Activated naive CD8-positive, alpha-beta T cell treated with anti-CD3 and anti-CD28 coated beads, Interleukin-2, amount 50 U/mL, for 24 hours (primary cell): ENCODE measurements around the gene ETV6.

Experiments used
- ATAC-seq: fragments of 150-1000 bp; cut with Tn5 transposase; one replicate; pipeline ENCODE4 v1.10.0; 2021
- DNase-seq: peaks from one replicate; pipeline ENCODE4 v3.0.0; 2021
- H3K27ac Mint-ChIP-seq: one replicate; pipeline ENCODE4 v1.8.0; 2021; ENCODE audit warnings: mild to moderate bottlenecking, mixed read lengths
- H3K27me3 Mint-ChIP-seq: one replicate; pipeline ENCODE4 v1.8.0; 2021; ENCODE audit warnings: mixed read lengths
- H3K36me3 Mint-ChIP-seq: one replicate; pipeline ENCODE4 v1.8.0; 2021; ENCODE audit warnings: low read depth, mixed read lengths
- H3K4me1 Mint-ChIP-seq: one replicate; pipeline ENCODE4 v1.8.0; 2021; ENCODE audit warnings: mixed read lengths
- H3K4me3 Mint-ChIP-seq: one replicate; pipeline ENCODE4 v1.8.0; 2021; ENCODE audit warnings: mild to moderate bottlenecking, moderate library complexity, mixed read lengths
- H3K9me3 Mint-ChIP-seq: one replicate; pipeline ENCODE4 v1.8.0; 2021; ENCODE audit warnings: mixed read lengths

Gene ETV6

DNA sequence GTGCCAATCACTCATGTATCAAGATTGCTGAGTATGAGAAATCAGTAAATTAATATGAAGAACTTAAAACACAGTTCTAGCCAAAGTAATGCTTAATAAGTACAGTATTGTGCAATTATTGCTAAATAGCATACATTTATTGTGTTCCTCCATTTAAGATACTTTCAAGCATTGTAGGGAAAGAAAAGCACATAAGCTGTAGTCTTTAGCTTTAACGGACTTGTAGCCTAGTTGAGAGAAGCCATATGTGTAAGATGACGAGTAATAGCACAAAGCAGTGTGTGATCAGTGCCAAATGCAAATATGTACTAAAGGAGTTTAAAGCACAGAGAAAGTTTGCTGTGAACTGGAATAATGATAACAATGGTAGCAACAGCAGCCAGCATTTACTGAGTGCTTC lies 38.1 kb downstream of the ETV6 start:
- Mint-ChIP-seq H3K27ac (no peak overlapping the region), H3K27me3 (no peaks in the 10 kb centered on the region), H3K36me3 (peaks cover 7% of the 10 kb centered on the region), H3K4me3 (no peak overlapping the region), H3K4me1 (peaks cover 36% of the 10 kb centered on the region), H3K9me3 (no peaks in the 10 kb centered on the region)
- ATAC-seq (no peak), DNase-seq (no peak)

DNA sequence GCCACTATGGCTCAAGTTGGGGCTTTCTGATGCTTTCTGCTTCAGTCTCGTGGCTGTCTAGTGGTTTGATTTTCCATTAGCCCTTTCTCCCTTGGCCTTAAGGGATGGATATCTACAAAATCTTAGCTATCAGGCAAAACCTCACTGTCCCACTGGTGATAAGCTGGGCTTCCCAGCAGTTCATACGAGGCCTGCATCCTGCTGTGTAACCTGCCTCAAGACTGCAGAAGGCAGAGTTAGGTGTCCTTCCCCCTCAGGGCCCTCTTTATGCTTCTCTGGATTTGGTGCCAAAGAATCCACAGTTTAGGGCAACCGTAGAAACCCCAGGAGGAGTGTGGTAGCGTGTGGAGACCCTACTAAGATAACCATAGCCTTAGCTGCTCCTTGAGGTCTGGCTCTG lies 38.9 kb downstream of the ETV6 start:
- Mint-ChIP-seq H3K9me3 (no peaks in the 10 kb centered on the region), H3K4me1 (peaks cover 30% of the 10 kb centered on the region), H3K36me3 (peaks cover 7% of the 10 kb centered on the region), H3K27ac (no peak overlapping the region), H3K27me3 (no peaks in the 10 kb centered on the region), H3K4me3 (no peak overlapping the region)
- DNase-seq (no peak), ATAC-seq (no peak)

DNA sequence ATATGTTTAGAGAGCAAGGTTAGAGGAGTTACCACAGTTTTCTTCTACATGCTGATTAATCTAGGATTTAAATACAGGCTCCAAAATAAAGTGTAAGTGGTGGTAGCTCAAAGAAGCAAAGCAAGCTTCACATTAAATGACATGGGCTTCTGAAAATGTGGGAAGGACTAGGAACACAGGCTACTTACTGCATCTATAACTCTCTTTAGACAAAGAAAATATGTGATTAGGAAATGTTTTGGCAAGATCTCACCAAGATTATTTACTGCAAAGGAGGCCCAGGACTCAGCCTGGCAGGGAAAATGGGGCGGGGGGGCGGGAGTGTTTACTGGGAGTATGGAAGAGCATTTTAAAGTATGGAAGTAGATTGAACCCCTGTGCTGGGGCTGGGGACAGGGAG lies 39.4 kb downstream of the ETV6 start:
- Mint-ChIP-seq H3K4me3 (no peak overlapping the region), H3K27me3 (no peaks in the 10 kb centered on the region), H3K4me1 (peaks cover 26% of the 10 kb centered on the region), H3K27ac (no peak overlapping the region), H3K9me3 (no peaks in the 10 kb centered on the region), H3K36me3 (peaks cover 7% of the 10 kb centered on the region)
- DNase-seq (no peak), ATAC-seq (no peak)

DNA sequence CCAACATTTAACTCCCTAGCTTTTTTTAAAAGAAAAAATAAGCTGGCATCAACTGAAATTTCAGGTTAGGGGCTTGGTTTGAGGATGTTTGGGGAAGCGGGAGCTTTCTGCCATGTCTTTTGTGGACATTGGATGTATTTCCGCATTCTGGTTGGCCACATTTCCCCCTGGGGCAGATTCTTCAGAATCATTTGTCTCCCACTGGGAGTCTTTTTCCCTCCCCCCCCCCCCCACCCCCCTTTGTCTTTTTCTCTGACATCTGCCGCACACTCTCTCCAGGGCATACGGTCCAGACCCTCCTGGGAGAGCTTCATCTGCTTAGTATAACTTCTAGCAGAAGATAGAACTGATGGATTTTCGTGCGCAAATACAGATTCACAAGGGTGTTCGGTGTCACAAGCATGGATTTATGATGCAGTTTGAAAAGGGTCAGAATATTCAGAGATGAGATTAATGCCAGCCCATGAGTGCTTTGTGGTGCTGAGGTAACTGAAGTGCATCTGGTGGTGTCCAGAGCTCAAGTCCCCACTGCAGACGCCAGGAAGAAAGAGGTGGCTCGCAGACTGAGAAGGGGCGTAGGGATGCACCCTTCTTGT lies 40.2 kb downstream of the ETV6 start:
- ATAC-seq (no peak), DNase-seq (no peak)
- Mint-ChIP-seq H3K27ac (no peak overlapping the region), H3K4me1 (peaks cover 21% of the 10 kb centered on the region), H3K4me3 (no peak overlapping the region), H3K27me3 (no peaks in the 10 kb centered on the region), H3K9me3 (no peaks in the 10 kb centered on the region), H3K36me3 (peaks cover 7% of the 10 kb centered on the region)

GRCh38 chr12:11693067-11693466 lies 43.6 kb downstream of the ETV6 start:
- DNase-seq (no peak), ATAC-seq (no peak)
- H3K4me3 Mint-ChIP-seq: no peak overlapping the region
- H3K4me1 Mint-ChIP-seq: peaks cover 21% of the 10 kb centered on the region
- no peaks in the 10 kb centered on the region for H3K9me3 Mint-ChIP-seq
- H3K36me3 Mint-ChIP-seq: peaks cover 7% of the 10 kb centered on the region
- H3K27ac Mint-ChIP-seq: no peak overlapping the region
- H3K27me3 Mint-ChIP-seq: no peaks in the 10 kb centered on the region

DNA sequence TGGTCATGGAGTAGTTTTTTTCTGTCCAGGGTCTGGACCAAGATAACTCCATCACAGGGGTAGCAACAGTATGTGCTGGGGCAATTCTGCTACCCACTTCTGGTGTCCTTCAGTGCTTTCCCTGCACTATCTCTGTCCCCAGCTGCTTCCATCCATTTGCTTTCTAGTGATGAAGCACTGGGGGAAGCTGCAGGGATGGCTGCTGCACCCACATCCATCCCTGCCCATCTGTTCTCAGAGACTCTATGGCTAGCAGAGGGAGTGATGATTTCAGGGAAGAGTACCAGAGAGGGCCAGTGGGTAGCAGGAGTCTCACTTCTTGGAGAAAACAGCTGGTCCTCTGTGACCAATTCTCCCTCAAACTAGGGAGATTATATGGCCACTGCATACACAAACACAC lies 44.1 kb downstream of the ETV6 start:
- ATAC-seq: no peak
- Mint-ChIP-seq H3K27ac (no peak overlapping the region), H3K27me3 (no peaks in the 10 kb centered on the region)

DNA sequence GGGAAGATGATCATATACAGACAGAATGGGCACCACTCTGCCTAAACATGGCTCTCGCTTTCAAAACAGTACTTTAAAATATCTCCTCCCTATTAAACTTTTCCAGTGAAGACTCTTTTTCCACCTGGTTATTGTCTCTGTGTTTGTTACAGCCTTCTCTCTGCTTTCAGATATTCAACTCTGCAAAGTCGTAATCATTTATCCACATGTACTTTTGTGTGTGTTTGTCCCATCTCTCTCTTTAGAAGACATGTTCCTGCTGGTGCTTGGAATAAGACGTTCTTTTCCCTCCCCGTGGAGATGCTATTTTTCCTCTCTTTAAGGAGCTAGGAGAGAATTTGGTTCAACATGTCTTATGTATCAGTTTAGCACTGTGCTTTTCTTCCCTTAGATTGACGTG lies 45.1 kb downstream of the ETV6 start:
- ATAC-seq (no peak), DNase-seq (no peak)
- H3K4me1 Mint-ChIP-seq: peaks cover 21% of the 10 kb centered on the region
- H3K27ac Mint-ChIP-seq: no peak overlapping the region
- peaks cover 7% of the 10 kb centered on the region for H3K36me3 Mint-ChIP-seq
- no peak overlapping the region for H3K4me3 Mint-ChIP-seq
- no peaks in the 10 kb centered on the region for H3K9me3 Mint-ChIP-seq
- no peaks in the 10 kb centered on the region for H3K27me3 Mint-ChIP-seq

More for the DNA sequence above, 44.1 kb downstream of the ETV6 start:
- H3K9me3 Mint-ChIP-seq: no peaks in the 10 kb centered on the region
- H3K36me3 Mint-ChIP-seq: peaks cover 7% of the 10 kb centered on the region
- DNase-seq: no peak
- peaks cover 23% of the 10 kb centered on the region for H3K4me1 Mint-ChIP-seq
- H3K4me3 Mint-ChIP-seq: no peak overlapping the region

DNA sequence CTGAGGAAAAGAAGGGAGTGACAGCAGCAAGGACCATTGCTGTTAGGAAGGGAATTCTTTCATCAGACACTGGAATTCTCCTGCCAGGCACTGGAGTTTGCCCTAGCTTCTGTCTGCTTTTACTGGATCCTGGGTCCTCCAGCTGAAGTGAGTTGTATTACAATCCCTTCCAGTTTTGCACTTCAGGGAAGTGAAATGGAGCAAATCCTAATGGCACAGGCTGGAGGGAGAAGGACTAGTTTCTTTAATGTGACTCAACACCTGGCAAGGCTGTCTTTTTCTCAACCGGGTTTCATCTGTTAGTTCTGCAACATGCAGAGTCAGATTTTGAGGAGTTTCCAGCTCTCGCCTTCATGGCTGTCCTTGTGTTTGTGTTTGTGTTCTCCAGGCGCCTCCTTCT lies 45.8 kb downstream of the ETV6 start:
- peaks cover 15% of the 10 kb centered on the region for H3K4me1 Mint-ChIP-seq
- H3K4me3 Mint-ChIP-seq: no peak overlapping the region
- no peak for ATAC-seq
- no peaks in the 10 kb centered on the region for H3K9me3 Mint-ChIP-seq
- no peak overlapping the region for H3K27ac Mint-ChIP-seq
- H3K36me3 Mint-ChIP-seq: peaks cover 4% of the 10 kb centered on the region
- no peak for DNase-seq
- no peaks in the 10 kb centered on the region for H3K27me3 Mint-ChIP-seq

- Mint-ChIP-seq H3K36me3 (peaks cover 4% of the 10 kb centered on the region), H3K4me1 (peaks cover 15% of the 10 kb centered on the region), H3K27ac (no peak overlapping the region), H3K9me3 (no peaks in the 10 kb centered on the region), H3K27me3 (no peaks in the 10 kb centered on the region), H3K4me3 (no peak overlapping the region)
- DNase-seq (no peak), ATAC-seq (no peak)
Measured at GRCh38 chr12:11696084-11696483, 46.6 kb downstream of the ETV6 start.

DNA sequence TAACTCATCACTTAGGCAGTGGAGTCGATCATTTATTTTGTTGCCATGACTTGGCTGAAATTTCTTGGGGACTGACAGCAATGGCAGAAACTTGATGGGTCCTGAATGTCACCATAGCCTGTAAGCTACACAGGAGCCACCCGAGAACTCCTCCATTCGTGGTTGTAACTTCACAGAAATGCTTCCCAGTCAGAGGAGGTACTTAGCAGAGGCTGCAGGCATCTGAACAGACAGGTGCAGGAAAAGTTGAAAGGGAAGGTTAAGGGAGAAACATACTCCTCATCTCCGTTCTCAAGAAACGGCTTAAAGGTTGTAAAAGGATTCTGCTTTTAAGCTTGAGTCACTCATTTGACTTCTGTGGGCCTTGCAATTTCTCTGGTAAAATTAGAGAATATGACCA lies 47.7 kb downstream of the ETV6 start:
- Mint-ChIP-seq H3K36me3 (peaks cover 2% of the 10 kb centered on the region), H3K9me3 (no peaks in the 10 kb centered on the region), H3K4me1 (peaks cover 20% of the 10 kb centered on the region), H3K27ac (no peak overlapping the region), H3K27me3 (no peaks in the 10 kb centered on the region), H3K4me3 (no peak overlapping the region)
- DNase-seq: no peak
- ATAC-seq: no peak

GRCh38 chr12:11697670-11698387 lies 48.4 kb downstream of the ETV6 start:
- Mint-ChIP-seq H3K4me3 (no peak overlapping the region), H3K27ac (no peak overlapping the region), H3K36me3 (peaks cover 2% of the 10 kb centered on the region), H3K4me1 (peaks cover 25% of the 10 kb centered on the region), H3K27me3 (no peaks in the 10 kb centered on the region), H3K9me3 (no peaks in the 10 kb centered on the region)
- ATAC-seq (no peak), DNase-seq (no peak)

DNA sequence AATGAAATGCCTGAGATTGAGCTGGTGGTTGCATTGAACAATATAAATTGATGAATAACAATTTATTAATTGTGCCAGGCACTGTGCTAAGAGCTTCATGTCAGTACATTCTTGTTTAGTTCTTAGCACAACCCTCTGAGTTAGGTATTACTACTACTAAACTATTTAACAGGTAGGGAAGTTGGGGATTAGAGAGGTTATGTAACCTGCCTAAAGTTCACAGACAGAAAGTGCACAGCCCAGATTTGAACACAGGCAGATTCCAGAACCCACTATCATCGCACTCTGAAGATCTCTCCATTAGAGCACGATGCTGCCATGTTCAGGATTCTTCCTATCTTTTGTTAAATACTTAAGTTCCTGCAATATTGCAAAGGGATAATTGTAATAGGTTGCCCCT lies 49.3 kb downstream of the ETV6 start:
- no peak overlapping the region for H3K27ac Mint-ChIP-seq
- peaks cover 2% of the 10 kb centered on the region for H3K36me3 Mint-ChIP-seq
- H3K4me3 Mint-ChIP-seq: no peak overlapping the region
- H3K27me3 Mint-ChIP-seq: no peaks in the 10 kb centered on the region
- H3K9me3 Mint-ChIP-seq: no peaks in the 10 kb centered on the region
- DNase-seq (no peak), ATAC-seq (no peak)
- H3K4me1 Mint-ChIP-seq: peaks cover 34% of the 10 kb centered on the region

- ATAC-seq (no peak), DNase-seq (no peak)
- H3K27ac Mint-ChIP-seq: peak overlapping the region; percentile 28
- H3K36me3 Mint-ChIP-seq: peaks cover 3% of the 10 kb centered on the region
- no peaks in the 10 kb centered on the region for H3K9me3 Mint-ChIP-seq
- peaks cover 42% of the 10 kb centered on the region for H3K4me1 Mint-ChIP-seq
- no peak overlapping the region for H3K4me3 Mint-ChIP-seq
- no peaks in the 10 kb centered on the region for H3K27me3 Mint-ChIP-seq
Measured at GRCh38 chr12:11701433-11701832, 52.0 kb downstream of the ETV6 start.

GRCh38 chr12:11702959-11703358 lies 53.5 kb downstream of the ETV6 start:
- H3K27ac Mint-ChIP-seq: peak overlapping the region; percentile 30
- H3K9me3 Mint-ChIP-seq: no peaks in the 10 kb centered on the region
- DNase-seq (peak; percentile 14), ATAC-seq (peak; percentile 82)
- H3K27me3 Mint-ChIP-seq: no peaks in the 10 kb centered on the region
- H3K4me1 Mint-ChIP-seq: peaks cover 34% of the 10 kb centered on the region
- H3K4me3 Mint-ChIP-seq: no peak overlapping the region
- peaks cover 4% of the 10 kb centered on the region for H3K36me3 Mint-ChIP-seq

DNA sequence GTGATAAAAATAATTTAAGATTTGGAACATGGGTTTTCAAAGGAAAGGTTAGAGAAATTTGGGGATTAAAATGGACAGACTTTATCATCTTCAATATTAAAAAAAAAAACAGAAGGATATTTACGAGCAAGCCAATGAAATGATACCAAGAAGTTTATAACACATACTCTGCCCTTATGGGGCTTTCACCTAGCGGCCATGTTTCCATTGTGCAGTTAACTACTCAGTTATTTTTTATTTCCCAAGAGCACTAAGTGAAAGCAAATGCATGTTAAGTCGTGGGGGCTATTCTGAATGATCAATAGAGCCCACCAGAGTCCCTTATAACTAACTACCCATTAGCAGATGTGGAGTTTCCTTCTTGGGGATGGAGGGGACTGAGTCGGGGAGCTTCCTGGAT lies 53.9 kb downstream of the ETV6 start:
- Mint-ChIP-seq H3K27ac (peak overlapping the region; percentile 30), H3K36me3 (peaks cover 4% of the 10 kb centered on the region), H3K4me3 (no peak overlapping the region), H3K9me3 (no peaks in the 10 kb centered on the region), H3K4me1 (peaks cover 30% of the 10 kb centered on the region), H3K27me3 (no peaks in the 10 kb centered on the region)
- ATAC-seq (no peak), DNase-seq (no peak)
